ENCODE data around the gene MAP3K3.
"Not testable (repeated sequence)": the region's sequence is repeated elsewhere in the genome, so short reads cannot be mapped to it uniquely, and the experiment has no call there.

MAP3K3 gene

GRCh38 chr17:63718988-63719387 is 96.8 kb downstream of the MAP3K3 start:
- peaks cover under 1 to 26% of the 10 kb centered on the region in 2 experiments; a peak in 2 of 3 replicates for H3K36me3 ChIP-seq (ENCODE audit: control insufficient read depth in 2 of 2, insufficient read depth in 1 of 2, low read length in 2 of 2)
- H3K4me3 ChIP-seq (ENCODE audit: low read depth, low read length) = no peak overlapping the region
- H3K27ac ChIP-seq (ENCODE audit: extremely low read depth, low read depth, low read length) = no peak overlapping the region
- POLR2A ChIA-PET = no interaction called here
- H3K9me3 ChIP-seq (ENCODE audit: control insufficient read depth, insufficient read depth, low read depth, low read length) = no peaks in the 10 kb centered on the region
- CTCF ChIA-PET = interaction anchor here (0.6 kb wide), 1 partner anchor 8 kb away, joined by 5 read pairs; no protein-coding TSS in a partner anchor
- TF ChIP-seq ZBTB17 (tag by site-specific recombination; IDR thresholded peaks at IDR 0.05) = no peak
- TF ChIP-seq ZNF837 (tag by site-specific recombination; IDR thresholded peaks at IDR 0.05) = no peak
- no peak for TF ChIP-seq ZNF48 (tag by site-specific recombination; IDR thresholded peaks at IDR 0.05)
- no peak for TF ChIP-seq ZNF16 (tag by site-specific recombination; IDR thresholded peaks at IDR 0.05; ENCODE audit: low read depth)
- TF ChIP-seq BCL6B (tag by site-specific recombination; IDR thresholded peaks at IDR 0.05) = no peak
- no peak for TF ChIP-seq ZFP3 (tag by site-specific recombination; IDR thresholded peaks at IDR 0.05; ENCODE audit: low read depth)
- no peak for TF ChIP-seq ZNF610 (tag by site-specific recombination; IDR thresholded peaks at IDR 0.05; ENCODE audit: borderline replicate concordance)
- TF ChIP-seq ZNF324 (tag by site-specific recombination; IDR thresholded peaks at IDR 0.05) = no peak
- no peak for TF ChIP-seq ZNF830 (tag by site-specific recombination; IDR thresholded peaks at IDR 0.05; ENCODE audit: low read depth)
- TF ChIP-seq ZNF501 (tag by site-specific recombination; IDR thresholded peaks at IDR 0.05) = no peak
- H3K4me1 ChIP-seq (ENCODE audit: control insufficient read depth, insufficient read depth, low read length) = 0 out of 2 replicates have a peak, but pooled peaks cover 2% of the 10 kb centered on the region

DNA sequence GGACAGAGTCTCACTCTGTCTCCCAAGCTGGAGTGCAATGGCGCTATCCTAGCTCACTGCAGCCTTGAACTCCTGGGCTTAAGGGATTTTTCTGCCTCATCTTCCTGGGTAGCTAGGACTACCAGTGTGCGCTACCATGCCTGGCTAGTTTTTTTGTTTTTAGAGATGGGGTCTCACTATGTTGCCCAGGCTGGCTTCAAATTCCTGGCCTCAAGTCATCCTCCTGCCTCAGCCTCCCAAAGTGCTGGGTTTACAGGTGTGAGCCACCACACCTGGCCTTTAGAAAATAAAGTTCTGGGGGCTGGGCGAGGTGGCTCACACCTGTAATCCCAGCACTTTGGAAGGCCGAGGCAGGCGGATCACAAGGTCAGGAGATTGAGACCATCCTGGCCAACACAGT is 98.0 kb downstream of the MAP3K3 start:
- POLR2A ChIA-PET = interaction anchor here (1.2 kb wide), 1 partner anchor 45 kb away, joined by 3 read pairs; no protein-coding TSS in a partner anchor
- TF ChIP-seq ZNF121 (tag by site-specific recombination; IDR thresholded peaks at IDR 0.05) = 0 out of 2 replicates have a peak, but pooled peaks have one; percentile 51
- H3K4me3 ChIP-seq (ENCODE audit: low read depth, low read length); H3K9me3 ChIP-seq (ENCODE audit: control insufficient read depth, insufficient read depth, low read depth, low read length); H3K27ac ChIP-seq (ENCODE audit: extremely low read depth, low read depth, low read length); H3K4me1 ChIP-seq (ENCODE audit: control insufficient read depth, insufficient read depth, low read length); CTCF ChIA-PET: not testable (repeated sequence)
- H3K36me3 ChIP-seq (ENCODE audit: control insufficient read depth in 2 of 2, insufficient read depth in 1 of 2, low read length in 2 of 2) = peaks cover 12 to 23% of the 10 kb centered on the region in 2 experiments

GRCh38 chr17:63722403-63722802 is 100.2 kb downstream of the MAP3K3 start:
- ChIA-PET POLR2A (interaction anchor here (1.2 kb wide), 1 partner anchor 51 kb away, joined by 3 read pairs; the partner anchor contains the start of genes CCDC47 and DDX42), CTCF (interaction anchor here (0.6 to 1.0 kb wide), 3 partner anchors 9 to 1351 kb away, joined by 4 to 7 read pairs (median 5); no protein-coding TSS in a partner anchor)
- Histone ChIP-seq H3K27ac (ENCODE audit: extremely low read depth, low read depth, low read length) (no peak overlapping the region), H3K36me3 (ENCODE audit: control insufficient read depth in 2 of 2, insufficient read depth in 1 of 2, low read length in 2 of 2) (peaks cover 24 to 34% of the 10 kb centered on the region in 2 experiments), H3K9me3 (ENCODE audit: control insufficient read depth, insufficient read depth, low read depth, low read length) (no peaks in the 10 kb centered on the region), H3K4me1 (ENCODE audit: control insufficient read depth, insufficient read depth, low read length) (no peaks in the 10 kb centered on the region), H3K4me3 (ENCODE audit: low read depth, low read length) (no peak overlapping the region)
- TF ChIP-seq, protein P1, sequence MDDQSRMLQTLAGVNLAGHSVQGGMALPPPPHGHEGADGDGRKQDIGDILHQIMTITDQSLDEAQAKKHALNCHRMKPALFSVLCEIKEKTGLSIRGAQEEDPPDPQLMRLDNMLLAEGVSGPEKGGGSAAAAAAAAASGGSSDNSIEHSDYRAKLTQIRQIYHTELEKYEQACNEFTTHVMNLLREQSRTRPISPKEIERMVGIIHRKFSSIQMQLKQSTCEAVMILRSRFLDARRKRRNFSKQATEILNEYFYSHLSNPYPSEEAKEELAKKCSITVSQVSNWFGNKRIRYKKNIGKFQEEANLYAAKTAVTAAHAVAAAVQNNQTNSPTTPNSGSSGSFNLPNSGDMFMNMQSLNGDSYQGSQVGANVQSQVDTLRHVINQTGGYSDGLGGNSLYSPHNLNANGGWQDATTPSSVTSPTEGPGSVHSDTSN (CRISPR knock-in tag; IDR thresholded peaks at IDR 0.05) = no peak
- TF ChIP-seq, protein P2, sequence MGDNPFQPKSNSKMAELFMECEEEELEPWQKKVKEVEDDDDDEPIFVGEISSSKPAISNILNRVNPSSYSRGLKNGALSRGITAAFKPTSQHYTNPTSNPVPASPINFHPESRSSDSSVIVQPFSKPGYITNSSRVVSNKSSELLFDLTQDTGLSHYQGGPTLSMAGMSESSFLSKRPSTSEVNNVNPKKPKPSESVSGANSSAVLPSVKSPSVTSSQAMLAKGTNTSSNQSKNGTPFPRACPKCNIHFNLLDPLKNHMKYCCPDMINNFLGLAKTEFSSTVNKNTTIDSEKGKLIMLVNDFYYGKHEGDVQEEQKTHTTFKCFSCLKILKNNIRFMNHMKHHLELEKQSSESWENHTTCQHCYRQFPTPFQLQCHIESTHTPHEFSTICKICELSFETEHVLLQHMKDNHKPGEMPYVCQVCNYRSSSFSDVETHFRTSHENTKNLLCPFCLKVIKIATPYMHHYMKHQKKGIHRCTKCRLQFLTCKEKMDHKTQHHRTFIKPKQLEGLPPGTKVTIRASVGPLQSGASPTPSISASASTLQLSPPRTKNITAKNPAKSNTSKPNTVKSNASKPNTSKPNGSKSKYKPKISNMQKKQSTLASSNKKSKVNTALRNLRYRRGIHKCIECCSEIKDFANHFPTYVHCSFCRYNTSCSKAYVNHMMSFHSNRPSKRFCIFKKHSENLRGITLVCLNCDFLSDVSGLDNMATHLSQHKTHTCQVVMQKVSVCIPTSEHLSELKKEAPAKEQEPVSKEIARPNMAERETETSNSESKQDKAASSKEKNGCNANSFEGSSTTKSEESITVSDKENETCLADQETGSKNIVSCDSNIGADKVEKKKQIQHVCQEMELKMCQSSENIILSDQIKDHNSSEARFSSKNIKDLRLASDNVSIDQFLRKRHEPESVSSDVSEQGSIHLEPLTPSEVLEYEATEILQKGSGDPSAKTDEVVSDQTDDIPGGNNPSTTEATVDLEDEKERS (tag by site-specific recombination; IDR thresholded peaks at IDR 0.05) = no peak
- TF ChIP-seq ZNF473 (tag by site-specific recombination; IDR thresholded peaks at IDR 0.05) = no peak
- TF ChIP-seq ZNF658 (tag by site-specific recombination; IDR thresholded peaks at IDR 0.05) = no peak
- TF ChIP-seq, protein P3, sequence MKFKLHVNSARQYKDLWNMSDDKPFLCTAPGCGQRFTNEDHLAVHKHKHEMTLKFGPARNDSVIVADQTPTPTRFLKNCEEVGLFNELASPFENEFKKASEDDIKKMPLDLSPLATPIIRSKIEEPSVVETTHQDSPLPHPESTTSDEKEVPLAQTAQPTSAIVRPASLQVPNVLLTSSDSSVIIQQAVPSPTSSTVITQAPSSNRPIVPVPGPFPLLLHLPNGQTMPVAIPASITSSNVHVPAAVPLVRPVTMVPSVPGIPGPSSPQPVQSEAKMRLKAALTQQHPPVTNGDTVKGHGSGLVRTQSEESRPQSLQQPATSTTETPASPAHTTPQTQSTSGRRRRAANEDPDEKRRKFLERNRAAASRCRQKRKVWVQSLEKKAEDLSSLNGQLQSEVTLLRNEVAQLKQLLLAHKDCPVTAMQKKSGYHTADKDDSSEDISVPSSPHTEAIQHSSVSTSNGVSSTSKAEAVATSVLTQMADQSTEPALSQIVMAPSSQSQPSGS (tag by site-specific recombination; IDR thresholded peaks at IDR 0.05; ENCODE audit: low read depth) = no peak
- TF ChIP-seq ZNF626 (tag by site-specific recombination; IDR thresholded peaks at IDR 0.05) = no peak
- no peak for TF ChIP-seq MYNN (tag by site-specific recombination; IDR thresholded peaks at IDR 0.05; ENCODE audit: borderline replicate concordance)
- TF ChIP-seq KLF16 (tag by site-specific recombination; IDR thresholded peaks at IDR 0.05) = no peak
- no peak for TF ChIP-seq KLF10 (tag by site-specific recombination; IDR thresholded peaks at IDR 0.05)
- no peak for TF ChIP-seq ZNF529 (tag by site-specific recombination; IDR thresholded peaks at IDR 0.05; ENCODE audit: insufficient replicate concordance)
- no peak for TF ChIP-seq MZF1 (tag by site-specific recombination; IDR thresholded peaks at IDR 0.05; ENCODE audit: borderline replicate concordance)
- no peak for TF ChIP-seq ZNF324 (tag by site-specific recombination; IDR thresholded peaks at IDR 0.05)
- TF ChIP-seq ZBTB1 (tag by site-specific recombination; IDR thresholded peaks at IDR 0.05) = no peak

Data from HEK293 (cell line).